Hematopoietic multipotent progenitor cell treated with erythropoietin and hydrocortisone succinate and interleukin-3 and kit ligand, for 17 days (in vitro differentiated cells): Measurements from ENCODE around the gene TPI1.
"Not testable (repeated sequence)": the region's sequence is repeated elsewhere in the genome, so short reads cannot be mapped to it uniquely, and the experiment has no call there.

ENCODE experiments used
- DNase-seq: peaks from one replicate; pipeline ENCODE4 v3.0.0-alpha.2; 2015; ENCODE audit warnings: low spot score

The TPI1 gene

GRCh38 chr12:6847676-6848075, 19.7 kb upstream of the TPI1 start:
- no peak for DNase-seq

- DNase-seq, result no peak
These were observed 17.9 kb upstream of the TPI1 start for GRCh38 chr12:6849427-6849826.

GRCh38 chr12:6849976-6850560, 17.3 kb upstream of the TPI1 start:
- no peak for DNase-seq

- no peak for DNase-seq
These were observed 16.6 kb upstream of the TPI1 start for GRCh38 chr12:6850796-6851152.

- peak; percentile 98 for DNase-seq
These were observed 16.0 kb upstream of the TPI1 start, which contains the start of gene CDCA3 for GRCh38 chr12:6851153-6851920. Gene CDCA3 (minus strand): TSS chr12:6851286. CDS start chr12:6850952, 334 bp downstream.

GRCh38 chr12:6851921-6852650, 15.2 kb upstream of the TPI1 start, which contains the start of gene USP5:
Gene USP5 (plus strand): TSS chr12:6852150. CDS start chr12:6852180, 30 bp downstream.
- DNase-seq, result peak; percentile 99

GRCh38 chr12:6852651-6853354, 14.5 kb upstream of the TPI1 start:
- peak; percentile 84 for DNase-seq

GRCh38 chr12:6853626-6854025, 13.7 kb upstream of the TPI1 start:
- DNase-seq, result no peak

- DNase-seq, result no peak
These were observed 13.3 kb upstream of the TPI1 start for GRCh38 chr12:6854036-6854435.

- DNase-seq, result no peak
These were observed 12.0 kb upstream of the TPI1 start for GRCh38 chr12:6855322-6855721.

GRCh38 chr12:6858799-6859198, 8.5 kb upstream of the TPI1 start:
- DNase-seq, result no peak

- no peak for DNase-seq
These were observed 7.2 kb upstream of the TPI1 start for GRCh38 chr12:6860116-6860515.

GRCh38 chr12:6860942-6861341, 6.4 kb upstream of the TPI1 start:
- no peak for DNase-seq

- no peak for DNase-seq
These were observed 5.9 kb upstream of the TPI1 start for GRCh38 chr12:6861391-6861790.

- no peak for DNase-seq
These were observed 4.3 kb upstream of the TPI1 start for GRCh38 chr12:6863033-6863432.

GRCh38 chr12:6863586-6864321, 3.6 kb upstream of the TPI1 start:
- no peak for DNase-seq

GRCh38 chr12:6865307-6865706, 2.0 kb upstream of the TPI1 start:
- not testable (repeated sequence) for DNase-seq

GRCh38 chr12:6866163-6866919, 990 bp upstream of the TPI1 start:
- DNase-seq, result no peak

- DNase-seq, result no peak
These were observed 365 bp upstream of the TPI1 start for GRCh38 chr12:6866920-6867412.

- DNase-seq, result no peak
These were observed 1.1 kb downstream of the TPI1 start for GRCh38 chr12:6868211-6869048.
